IPS DF 4.7 (cell line): ENCODE data around the gene C8G.

Experiments
- DNase-seq: peaks from one replicate; pipeline ENCODE4 v3.0.0-alpha.2; 2013; ENCODE audit warnings: low spot score; ENCODE audit errors: extremely low read depth

Gene C8G

GRCh38 chr9:136920734-136921231 lies 24.3 kb upstream of the C8G start:
- no peak for DNase-seq

GRCh38 chr9:136921307-136921706 lies 23.7 kb upstream of the C8G start:
- DNase-seq = no peak

GRCh38 chr9:136921718-136922117 lies 23.3 kb upstream of the C8G start:
- DNase-seq = no peak

- no peak for DNase-seq
These were observed 22.5 kb upstream of the C8G start for GRCh38 chr9:136922540-136922939.

- no peak for DNase-seq
These were observed 21.2 kb upstream of the C8G start for GRCh38 chr9:136923881-136924280.

- DNase-seq = no peak
These were observed 19.5 kb upstream of the C8G start for GRCh38 chr9:136925414-136926153.

GRCh38 chr9:136926154-136926704 lies 18.8 kb upstream of the C8G start:
- DNase-seq = no peak

GRCh38 chr9:136926749-136927148 lies 18.3 kb upstream of the C8G start:
- no peak for DNase-seq

GRCh38 chr9:136927343-136928271 lies 17.4 kb upstream of the C8G start:
- no peak for DNase-seq

- DNase-seq = no peak
These were observed 16.5 kb upstream of the C8G start for GRCh38 chr9:136928591-136928990.

- DNase-seq = no peak
These were observed 15.0 kb upstream of the C8G start for GRCh38 chr9:136930014-136930413.

- no peak for DNase-seq
These were observed 13.4 kb upstream of the C8G start for GRCh38 chr9:136931611-136932130.

- DNase-seq = no peak
These were observed 10.8 kb upstream of the C8G start for GRCh38 chr9:136934277-136934676.

GRCh38 chr9:136935651-136936050 lies 9.4 kb upstream of the C8G start:
- DNase-seq = no peak

- no peak for DNase-seq
These were observed 8.3 kb upstream of the C8G start for GRCh38 chr9:136936645-136937170.

GRCh38 chr9:136937186-136938001 lies 7.6 kb upstream of the C8G start:
- no peak for DNase-seq

GRCh38 chr9:136939431-136939995 lies 5.5 kb upstream of the C8G start:
- DNase-seq = no peak

GRCh38 chr9:136939996-136940525 lies 5.0 kb upstream of the C8G start:
- DNase-seq = no peak

- no peak for DNase-seq
These were observed 4.4 kb upstream of the C8G start for GRCh38 chr9:136940526-136941230.
